ENCODE data around the gene POU2F2. TPM values are rescaled to one million over a fixed set of nuclear protein-coding genes. Genes with fewer than 3 reads are reported as not detected.

Gene POU2F2
- total and polyA plus RNA-seq, 8 donors: 0.87 to 10.0 (median 1.6) TPM

DNA sequence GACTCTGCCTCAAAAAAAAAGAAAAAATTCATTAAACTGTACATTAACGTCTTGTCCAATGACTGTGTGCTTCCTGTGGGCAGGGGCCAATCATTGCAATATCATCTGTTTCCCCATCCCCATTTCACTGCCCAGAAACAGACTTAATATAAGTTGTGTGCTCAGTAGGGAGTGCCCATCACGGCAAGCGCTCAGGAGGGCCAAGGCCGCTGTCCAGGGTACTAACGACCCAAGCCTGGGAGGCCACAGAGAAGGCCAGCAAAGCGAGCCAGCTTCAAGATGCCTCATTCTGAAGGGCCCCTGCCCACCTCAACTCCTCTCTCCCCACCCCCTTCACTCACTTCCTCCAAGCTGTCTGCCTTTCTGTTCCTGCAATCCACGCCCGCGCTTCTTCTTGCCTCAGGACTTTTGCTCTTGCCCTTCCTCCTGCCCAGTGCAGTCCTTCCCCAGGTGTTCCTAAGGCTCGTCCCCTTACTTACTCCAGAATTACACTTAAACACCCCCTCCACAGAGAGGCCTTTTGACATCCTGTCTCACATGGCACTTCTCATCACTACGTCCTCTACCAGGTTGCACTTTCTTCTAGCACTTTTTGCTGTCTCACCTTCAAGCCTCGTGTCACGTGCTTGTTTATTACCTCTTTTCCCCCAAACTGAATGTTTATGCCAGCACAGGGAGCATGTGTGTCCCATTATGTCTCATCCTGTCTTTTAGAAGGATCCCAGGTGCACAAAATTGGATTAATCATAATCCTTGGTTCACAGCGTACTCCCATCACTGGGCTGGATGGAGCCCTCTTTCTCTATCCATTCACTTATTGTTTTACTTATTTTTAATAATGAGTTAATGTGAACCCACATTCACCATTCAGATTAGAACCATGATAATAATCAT is 11.3 kb upstream of the POU2F2 start:
- no peaks in the 10 kb centered on the region for H3K36me3 ChIP-seq
- no peak overlapping the region for H3K27ac ChIP-seq
- H3K4me1 ChIP-seq: no peaks in the 10 kb centered on the region
- H3K9me3 ChIP-seq: no peaks in the 10 kb centered on the region
- peak in 1 of 4 donors; percentile 39 for DNase-seq
- intact Hi-C loops (cut with DNase I): no loop called here
- H3K27me3 ChIP-seq: peaks cover 0 to 76% of the 10 kb centered on the region in 2 donors
- ATAC-seq: peak; percentile 68
- no peak overlapping the region for H3K4me3 ChIP-seq
- TF ChIP-seq, protein P1, sequence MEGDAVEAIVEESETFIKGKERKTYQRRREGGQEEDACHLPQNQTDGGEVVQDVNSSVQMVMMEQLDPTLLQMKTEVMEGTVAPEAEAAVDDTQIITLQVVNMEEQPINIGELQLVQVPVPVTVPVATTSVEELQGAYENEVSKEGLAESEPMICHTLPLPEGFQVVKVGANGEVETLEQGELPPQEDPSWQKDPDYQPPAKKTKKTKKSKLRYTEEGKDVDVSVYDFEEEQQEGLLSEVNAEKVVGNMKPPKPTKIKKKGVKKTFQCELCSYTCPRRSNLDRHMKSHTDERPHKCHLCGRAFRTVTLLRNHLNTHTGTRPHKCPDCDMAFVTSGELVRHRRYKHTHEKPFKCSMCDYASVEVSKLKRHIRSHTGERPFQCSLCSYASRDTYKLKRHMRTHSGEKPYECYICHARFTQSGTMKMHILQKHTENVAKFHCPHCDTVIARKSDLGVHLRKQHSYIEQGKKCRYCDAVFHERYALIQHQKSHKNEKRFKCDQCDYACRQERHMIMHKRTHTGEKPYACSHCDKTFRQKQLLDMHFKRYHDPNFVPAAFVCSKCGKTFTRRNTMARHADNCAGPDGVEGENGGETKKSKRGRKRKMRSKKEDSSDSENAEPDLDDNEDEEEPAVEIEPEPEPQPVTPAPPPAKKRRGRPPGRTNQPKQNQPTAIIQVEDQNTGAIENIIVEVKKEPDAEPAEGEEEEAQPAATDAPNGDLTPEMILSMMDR (IDR thresholded peaks at IDR 0.05): no peak

DNA sequence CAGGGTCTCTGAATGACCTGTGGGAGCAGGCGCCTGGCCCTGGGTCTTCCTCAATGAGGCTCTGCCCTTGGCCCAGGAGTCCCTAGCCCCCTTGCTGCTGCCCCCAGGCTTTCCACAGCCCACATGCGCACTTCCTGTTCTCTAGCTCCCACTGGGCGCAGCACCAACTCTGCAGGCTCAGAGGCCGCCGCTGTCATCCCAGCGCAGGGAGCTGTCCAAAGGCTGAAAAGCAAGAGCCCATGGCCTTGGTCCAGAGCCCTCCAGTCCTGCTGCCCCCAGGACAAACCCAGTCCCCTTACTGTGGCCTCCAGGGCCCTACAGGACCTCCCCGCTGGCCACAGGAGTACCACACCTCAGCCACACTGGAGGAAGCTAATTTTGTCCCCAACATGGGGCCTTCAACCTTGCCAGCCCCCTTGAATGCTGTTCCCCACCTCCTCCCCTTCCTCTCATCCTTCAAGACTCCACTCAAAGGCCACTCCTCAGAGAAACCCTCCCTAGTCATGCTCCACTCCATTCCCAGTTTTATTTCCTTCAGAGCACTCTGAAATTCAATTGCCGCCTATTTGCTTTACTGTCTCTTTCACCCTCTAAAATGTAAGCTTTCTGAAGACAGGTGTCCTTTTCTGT is 8.0 kb upstream of the POU2F2 start:
- no peaks in the 10 kb centered on the region for H3K9me3 ChIP-seq
- peaks cover 0 to 66% of the 10 kb centered on the region in 2 donors for H3K27me3 ChIP-seq
- no peaks in the 10 kb centered on the region for H3K36me3 ChIP-seq
- H3K4me3 ChIP-seq: no peak overlapping the region
- TF ChIP-seq, protein P1 (IDR thresholded peaks at IDR 0.05): no peak
- H3K4me1 ChIP-seq: no peaks in the 10 kb centered on the region
- intact Hi-C loops (cut with DNase I): no loop called here
- no peak overlapping the region for H3K27ac ChIP-seq
- DNase-seq (peak in 3 of 4 donors; percentile 73 to 83 (median 76)), ATAC-seq (peak; percentile 95)

DNA sequence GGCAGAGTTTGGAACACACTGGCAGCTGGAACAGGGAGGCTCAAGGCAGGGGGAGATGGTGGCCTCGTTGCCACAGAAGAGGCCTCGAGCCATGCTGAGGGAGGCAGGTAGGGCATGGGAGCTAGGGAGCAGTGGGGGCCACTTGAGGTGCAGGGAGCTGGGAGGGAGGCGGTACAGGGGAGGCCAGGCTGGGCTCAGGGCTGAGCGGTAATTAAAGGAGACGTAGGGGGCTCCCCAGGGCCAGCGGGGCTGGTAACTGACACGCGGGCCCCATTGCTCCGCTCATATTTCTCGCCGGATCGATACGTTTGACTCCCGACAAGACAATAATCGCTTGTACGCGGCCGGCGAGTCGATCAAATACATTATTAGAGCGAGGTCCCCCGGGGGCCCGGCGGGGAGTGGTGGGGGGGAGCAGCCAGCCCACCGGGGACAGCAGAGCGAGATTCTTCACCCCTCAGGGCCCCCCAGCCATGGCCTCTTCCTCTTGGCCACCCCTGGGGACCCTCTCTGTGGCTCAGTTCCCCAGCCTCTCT is 2.4 kb upstream of the POU2F2 start:
- intact Hi-C loops (cut with DNase I): loop anchor here in 1 of 2 donors (10.0 kb wide), 2 partner anchors 50 to 180 kb away; partner anchors contain the start of gene TMEM145
- Histone ChIP-seq H3K4me1 (peaks cover 8 to 31% of the 10 kb centered on the region in 2 donors), H3K4me3 (no peak overlapping the region), H3K36me3 (no peaks in the 10 kb centered on the region), H3K9me3 (no peaks in the 10 kb centered on the region), H3K27me3 (peaks cover 11 to 74% of the 10 kb centered on the region in 2 donors), H3K27ac (no peak overlapping the region)
- DNase-seq (no peak), ATAC-seq (no peak)
- TF ChIP-seq, protein P1 (IDR thresholded peaks at IDR 0.05): no peak

DNA sequence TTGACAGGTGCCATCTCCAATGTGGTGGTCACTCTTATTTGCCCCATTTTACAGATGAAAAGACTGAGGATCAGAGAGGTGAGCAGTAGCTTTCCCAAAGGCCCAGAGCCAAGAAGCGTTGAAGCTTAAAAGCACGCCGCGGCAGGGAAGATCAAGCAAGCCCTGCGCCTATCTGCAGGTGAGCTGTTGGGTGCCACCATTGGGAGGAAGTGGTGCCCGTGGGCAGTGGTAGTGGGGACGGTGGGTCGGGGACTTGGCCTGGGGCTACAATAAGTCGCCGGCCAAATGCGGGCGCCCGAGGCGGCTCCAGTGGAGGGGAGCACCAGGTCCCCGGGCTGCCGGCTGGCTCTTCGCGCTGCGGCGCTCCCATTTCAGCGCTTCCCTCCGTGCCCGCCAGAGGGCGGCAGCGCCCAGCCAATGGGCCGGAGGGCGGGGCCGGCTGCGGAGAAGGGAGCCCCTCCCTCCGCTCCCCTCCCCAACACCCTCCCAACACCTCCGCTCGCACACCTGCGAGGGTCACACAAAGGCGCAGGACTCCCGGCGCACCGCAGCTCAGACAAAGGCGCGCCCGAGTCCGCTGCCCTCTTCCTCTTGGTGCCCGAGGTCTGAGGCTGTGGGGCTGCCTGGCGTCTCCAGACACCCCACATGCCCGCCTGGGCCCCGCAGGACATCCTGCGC is 744 bp upstream of the POU2F2 start:
- Histone ChIP-seq H3K4me1 (peaks cover 8 to 43% of the 10 kb centered on the region in 2 donors), H3K9me3 (no peaks in the 10 kb centered on the region), H3K4me3 (peak overlapping the region; percentile 1 to 49), H3K27ac (peak overlapping the region in 1 of 2 donors; percentile 34), H3K27me3 (peaks cover 11 to 77% of the 10 kb centered on the region in 2 donors), H3K36me3 (no peaks in the 10 kb centered on the region)
- peak; percentile 95 for ATAC-seq
- TF ChIP-seq, protein P1 (IDR thresholded peaks at IDR 0.05): peak; percentile 97 to 99
- intact Hi-C loops (cut with DNase I): loop anchor here in 1 of 2 donors (10.0 kb wide), 2 partner anchors 52 to 182 kb away; partner anchors contain the start of gene TMEM145
- peak in 3 of 4 donors; percentile 52 to 96 (median 68) for DNase-seq

Measured in left lung (tissue), 10 donors.